Measurements from ENCODE around the gene KIRREL3.
A peak's percentile ranks its signal among the peaks of the same experiment; 100 is the strongest.

Gene KIRREL3

GRCh38 chr11:126522606-126523005, 478.0 kb downstream of the KIRREL3 start:
- no peak for DNase-seq

GRCh38 chr11:126522152-126522551, 478.4 kb downstream of the KIRREL3 start:
- DNase-seq = no peak

GRCh38 chr11:126521196-126521595, 479.4 kb downstream of the KIRREL3 start:
- DNase-seq = no peak

GRCh38 chr11:126519764-126520734, 480.5 kb downstream of the KIRREL3 start:
- no peak for DNase-seq

GRCh38 chr11:126518972-126519690, 481.4 kb downstream of the KIRREL3 start:
- DNase-seq = no peak

- no peak for DNase-seq
These were observed 482.2 kb downstream of the KIRREL3 start for GRCh38 chr11:126518071-126518971.

GRCh38 chr11:126515501-126515900, 485.1 kb downstream of the KIRREL3 start:
- DNase-seq = no peak

- no peak for DNase-seq
These were observed 486.4 kb downstream of the KIRREL3 start for GRCh38 chr11:126514061-126514693.

GRCh38 chr11:126512741-126513715, 487.5 kb downstream of the KIRREL3 start:
- DNase-seq = no peak

GRCh38 chr11:126512251-126512650, 488.3 kb downstream of the KIRREL3 start:
- DNase-seq = no peak

GRCh38 chr11:126511475-126512115, 489.0 kb downstream of the KIRREL3 start:
- DNase-seq = no peak

- peak; percentile 77 for DNase-seq
These were observed 489.8 kb downstream of the KIRREL3 start for GRCh38 chr11:126510621-126511370.

GRCh38 chr11:126507646-126508045, 492.9 kb downstream of the KIRREL3 start:
- no peak for DNase-seq

- no peak for DNase-seq
These were observed 493.8 kb downstream of the KIRREL3 start for GRCh38 chr11:126506789-126507188.

- DNase-seq = no peak
These were observed 497.6 kb downstream of the KIRREL3 start for GRCh38 chr11:126502982-126503381.

- no peak for DNase-seq
These were observed 498.4 kb downstream of the KIRREL3 start for GRCh38 chr11:126502159-126502558.

- DNase-seq = no peak
These were observed 498.9 kb downstream of the KIRREL3 start for GRCh38 chr11:126501641-126502040.

- DNase-seq = no peak
These were observed 499.6 kb downstream of the KIRREL3 start for GRCh38 chr11:126500981-126501380.

- DNase-seq = no peak
These were observed 501.3 kb downstream of the KIRREL3 start for GRCh38 chr11:126499131-126499752.

Data from islet precursor cell (in vitro differentiated cells).